SKM-1 (cell line): ENCODE results near the gene NOX4.
"Not testable (repeated sequence)": the region's sequence is repeated elsewhere in the genome, so short reads cannot be mapped to it uniquely, and the experiment has no call there.

Experiments used
- DNase-seq: peaks from one replicate; lab custom pipeline; 2025; ENCODE audit not compliant: unreplicated experiment; lab: John Stamatoyannopoulos, UW

Gene NOX4

DNA sequence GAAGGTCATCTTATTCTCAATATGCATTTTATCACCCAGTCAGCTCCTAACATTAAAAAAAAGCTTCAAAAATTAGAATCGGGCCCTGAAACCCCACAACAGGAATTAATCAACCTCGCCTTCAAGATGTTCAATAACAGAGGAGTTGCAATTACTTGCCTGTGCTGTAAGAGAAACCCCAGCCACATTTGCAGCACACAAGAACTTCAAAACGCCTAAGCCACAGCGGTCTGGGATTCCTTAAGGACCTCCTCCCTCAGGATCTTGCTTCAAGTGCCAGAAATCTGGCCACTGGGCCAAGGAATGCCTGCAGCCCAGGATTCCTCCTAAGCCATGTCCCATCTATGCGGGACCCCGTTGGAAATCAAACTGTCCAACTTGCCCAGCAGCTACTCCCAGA lies 108.2 kb downstream of the NOX4 start:
- DNase-seq, result not testable (repeated sequence)

DNA sequence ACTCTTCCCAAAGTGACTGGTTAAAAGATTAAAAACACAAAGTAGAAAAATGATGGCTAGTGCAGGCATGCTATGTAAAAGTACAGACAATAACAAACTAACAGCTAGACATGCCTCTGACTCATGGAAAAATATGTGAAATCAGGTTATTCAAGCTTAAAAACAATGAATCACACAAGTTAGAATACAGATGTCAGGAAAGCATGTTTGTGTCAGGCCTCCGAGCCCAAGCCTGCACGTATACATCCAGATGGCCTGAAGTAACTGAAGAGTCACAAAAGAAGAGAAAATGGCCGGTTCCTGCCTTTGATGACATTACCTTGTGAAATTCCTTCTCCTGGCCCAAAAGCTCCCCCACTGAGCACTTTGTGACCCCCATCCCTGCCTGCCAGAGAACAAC lies 110.1 kb downstream of the NOX4 start:
- DNase-seq, result no peak

DNA sequence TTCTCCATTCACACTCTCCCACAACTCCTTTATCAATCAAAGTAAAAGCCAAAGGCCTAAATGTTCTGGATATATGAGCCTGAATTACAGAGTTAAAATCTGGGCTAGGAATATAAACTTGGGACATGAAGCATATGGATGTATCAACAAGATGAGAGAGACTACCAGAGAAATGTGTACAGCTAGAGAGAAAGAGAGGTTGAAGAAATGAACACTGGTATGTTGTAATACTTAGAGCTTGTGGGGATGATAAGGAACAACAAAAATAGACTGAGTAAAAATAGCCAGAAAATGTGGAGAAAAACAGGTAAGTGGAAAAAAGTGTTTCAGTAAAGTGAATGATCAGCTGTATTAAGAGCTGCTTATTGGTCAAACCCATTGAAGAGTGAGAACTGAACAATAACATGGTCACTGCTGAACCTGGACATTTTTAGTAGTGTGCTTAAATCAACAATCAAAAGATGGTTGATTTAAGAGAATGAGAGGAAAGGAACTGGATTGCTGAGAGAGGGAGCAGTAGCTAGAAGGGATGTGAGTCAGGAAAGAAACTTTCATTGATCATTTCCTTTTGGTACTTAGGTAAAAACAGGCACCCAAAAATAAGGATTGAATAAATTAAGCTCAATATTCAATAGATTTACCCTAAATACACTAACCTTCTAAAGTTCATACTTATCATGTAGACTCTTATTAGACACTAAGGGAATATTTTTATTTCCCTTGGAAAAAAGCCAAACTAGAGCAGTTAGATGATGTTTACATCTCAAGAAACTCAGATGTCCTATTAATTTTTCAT lies 111.0 kb downstream of the NOX4 start:
- DNase-seq, result not testable (repeated sequence)

DNA sequence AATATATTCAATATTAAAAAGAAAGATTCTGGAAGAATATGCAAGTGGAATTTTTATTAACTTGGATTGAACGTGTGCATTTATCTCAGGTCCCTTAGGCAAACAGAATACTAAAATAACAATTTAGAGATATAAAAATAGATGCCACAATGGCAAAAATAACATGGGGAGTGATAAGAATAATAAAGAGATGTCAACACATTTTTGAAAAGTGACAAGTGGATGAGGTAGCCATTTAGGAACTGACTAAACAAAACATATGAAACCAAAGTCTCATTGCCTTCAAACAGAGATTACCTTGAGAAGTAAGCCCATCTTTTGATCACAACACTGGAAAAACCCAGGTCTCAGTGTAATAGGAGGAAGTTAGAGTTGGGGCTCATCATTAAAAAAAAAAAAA lies 112.2 kb downstream of the NOX4 start:
- not testable (repeated sequence) for DNase-seq

DNA sequence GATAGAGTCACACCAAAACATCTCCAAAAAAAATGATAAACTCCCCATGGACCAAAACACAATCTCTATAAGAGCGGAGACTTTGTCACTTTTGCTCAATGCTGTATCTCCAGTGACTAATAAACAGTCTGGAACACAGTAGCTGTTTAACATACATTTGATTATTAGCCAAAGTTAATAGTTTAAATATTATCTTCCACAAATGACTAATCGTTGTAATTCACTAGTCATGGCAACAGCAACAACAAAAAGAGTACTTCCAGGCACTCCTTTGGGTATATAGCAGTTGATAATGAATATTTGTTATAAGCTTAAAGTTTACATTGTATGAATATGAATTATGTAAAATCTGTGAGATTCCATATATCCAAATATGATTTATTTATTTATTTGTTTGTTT lies 121.8 kb downstream of the NOX4 start:
- DNase-seq, result not testable (repeated sequence)

DNA sequence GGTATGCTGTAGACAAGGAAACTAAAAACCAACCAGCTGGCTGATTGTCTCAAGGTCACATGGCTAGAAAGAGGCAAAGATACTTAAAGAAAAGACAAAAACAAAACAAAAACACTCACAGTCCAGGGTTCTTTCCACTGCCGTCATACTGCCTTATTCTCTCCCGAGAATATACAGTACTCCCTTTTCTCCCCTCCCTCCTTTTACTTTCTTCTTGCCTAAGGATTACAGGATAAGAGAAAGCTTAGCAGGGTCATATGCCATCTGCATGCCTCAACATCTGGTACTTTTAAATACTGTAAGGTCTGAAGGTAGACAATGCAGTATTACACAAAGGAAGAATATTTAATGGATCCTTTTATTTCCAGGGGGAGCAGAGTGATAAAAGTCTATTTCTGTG lies 126.3 kb downstream of the NOX4 start:
- DNase-seq, result not testable (repeated sequence)

DNA sequence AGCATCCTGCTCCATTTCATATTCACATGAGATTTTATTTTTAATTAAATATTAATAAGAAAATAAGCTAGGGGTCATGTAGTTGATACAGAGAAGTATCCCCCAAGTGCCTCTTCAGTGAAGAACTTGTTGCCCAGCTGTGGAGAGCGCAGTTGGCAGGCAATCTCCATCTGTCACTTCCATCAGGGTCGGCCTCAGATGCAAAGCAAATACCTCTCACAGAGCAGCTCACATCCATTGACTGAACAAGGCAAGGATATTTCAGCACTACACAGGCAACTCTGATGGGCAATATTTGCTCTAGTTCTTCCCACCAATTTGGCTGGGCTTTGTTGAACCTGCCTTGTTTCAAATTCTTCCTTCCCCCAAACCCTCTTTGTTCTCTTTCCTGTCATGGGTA lies 129.4 kb downstream of the NOX4 start:
- DNase-seq, result no peak

DNA sequence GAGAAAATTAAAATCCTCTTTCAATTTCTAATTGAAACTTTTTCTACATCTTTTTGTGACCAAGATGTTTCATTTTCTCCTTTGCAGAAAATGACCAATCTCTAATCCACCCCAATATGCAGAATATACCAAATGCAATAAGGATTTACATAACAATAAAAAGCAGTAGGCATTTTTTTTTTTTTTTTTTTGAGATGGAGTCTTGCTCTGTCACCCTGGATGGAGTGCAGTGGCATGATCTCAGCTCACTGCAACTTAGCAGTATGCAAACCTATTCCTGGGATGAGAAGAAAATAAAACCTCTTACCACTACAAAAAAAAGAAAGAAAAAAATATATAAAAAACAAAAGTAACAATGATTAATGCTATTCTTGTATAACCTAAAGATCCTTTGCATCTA lies 132.0 kb downstream of the NOX4 start:
- not testable (repeated sequence) for DNase-seq

DNA sequence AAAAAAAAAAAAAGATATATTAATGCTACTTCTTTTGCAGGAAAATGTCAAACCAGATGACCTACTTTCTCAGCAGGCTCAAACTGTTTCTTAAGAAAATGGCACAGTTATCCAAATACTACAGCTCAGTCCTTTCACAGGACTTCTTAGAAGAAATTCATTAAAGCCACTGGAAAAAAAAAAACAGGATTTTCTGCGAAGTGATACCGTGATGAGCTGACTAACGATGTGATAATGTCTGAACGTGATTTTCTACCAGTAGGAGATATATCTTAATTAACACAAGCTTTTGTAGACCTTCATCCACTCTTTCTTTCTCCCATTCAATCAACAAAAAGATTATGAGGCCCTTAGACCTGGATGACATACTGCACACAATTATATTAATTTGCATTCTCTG lies 132.4 kb downstream of the NOX4 start:
- no peak for DNase-seq

DNA sequence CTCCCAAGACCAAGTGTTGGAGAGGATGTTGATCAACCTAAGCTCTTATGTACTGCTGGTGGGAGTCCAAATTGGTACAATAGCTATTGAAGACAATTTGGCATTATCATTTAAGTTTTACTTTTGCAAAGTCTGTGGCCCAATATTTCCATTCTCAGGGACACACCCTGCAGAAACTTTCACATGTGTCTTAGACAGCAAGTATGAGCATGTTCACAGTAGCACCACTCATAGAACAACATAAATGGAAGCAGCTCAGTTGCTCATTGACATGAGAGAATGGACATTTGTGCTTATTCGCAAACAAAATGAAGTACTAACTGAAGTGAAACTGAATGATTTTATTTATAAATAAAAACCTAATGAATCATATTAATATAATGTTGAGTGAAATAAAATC lies 135.5 kb downstream of the NOX4 start:
- DNase-seq, result no peak

DNA sequence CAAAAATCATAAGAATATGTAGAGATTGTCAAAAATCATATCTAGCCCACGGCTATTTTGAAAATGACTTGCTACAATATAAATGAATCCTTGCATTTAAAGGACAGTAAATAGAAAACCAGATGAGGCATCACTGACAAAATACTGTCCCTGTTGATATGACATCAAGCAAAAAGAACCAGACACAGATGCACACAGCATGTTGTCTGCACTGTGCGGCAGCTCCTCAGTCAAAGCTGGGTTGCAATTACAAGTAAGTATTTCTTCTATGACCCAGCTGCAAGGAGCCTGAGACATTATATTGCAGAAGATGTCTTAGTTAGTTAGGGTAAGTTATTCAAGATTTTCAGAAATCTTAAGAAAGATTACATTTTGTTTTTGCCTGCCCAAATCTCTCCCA lies 136.7 kb downstream of the NOX4 start:
- not testable (repeated sequence) for DNase-seq

DNA sequence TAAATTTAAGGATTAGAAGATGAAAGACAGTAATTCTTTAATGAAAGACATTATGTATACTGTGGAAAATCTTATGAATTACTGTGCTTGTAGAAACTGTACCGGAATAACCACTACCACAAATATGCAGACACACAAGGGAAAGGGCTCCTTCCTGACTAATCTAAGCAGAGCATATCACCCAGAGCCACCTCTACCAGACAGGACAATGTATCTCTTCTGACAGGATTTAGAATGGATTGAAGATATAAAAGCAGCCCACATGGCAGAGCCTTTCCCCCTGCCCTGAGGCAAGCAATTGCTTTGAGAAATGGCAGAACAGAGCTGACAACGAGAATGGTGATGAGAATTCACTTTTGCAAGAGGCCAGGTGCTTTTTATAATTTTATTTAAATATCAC lies 144.1 kb downstream of the NOX4 start:
- DNase-seq, result no peak

DNA sequence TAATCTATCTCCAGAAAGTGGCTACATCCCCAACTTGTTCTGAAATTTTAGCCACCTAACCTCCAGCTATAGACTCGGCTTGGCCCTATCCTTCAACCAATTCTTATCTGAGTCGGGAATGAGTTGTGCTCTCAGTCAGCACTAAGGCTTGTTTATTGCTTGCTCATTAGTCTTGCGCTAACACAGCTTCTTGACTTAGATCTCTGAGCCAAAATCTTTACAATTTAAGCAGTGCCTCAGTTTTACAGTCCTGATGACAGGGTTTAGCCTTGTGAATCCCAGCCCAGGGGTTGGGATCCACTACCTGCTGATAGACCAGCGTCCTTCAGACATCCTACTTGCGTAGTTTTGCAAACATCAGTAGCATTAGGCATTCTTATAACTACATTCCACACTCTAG lies 144.6 kb downstream of the NOX4 start:
- no peak for DNase-seq

DNA sequence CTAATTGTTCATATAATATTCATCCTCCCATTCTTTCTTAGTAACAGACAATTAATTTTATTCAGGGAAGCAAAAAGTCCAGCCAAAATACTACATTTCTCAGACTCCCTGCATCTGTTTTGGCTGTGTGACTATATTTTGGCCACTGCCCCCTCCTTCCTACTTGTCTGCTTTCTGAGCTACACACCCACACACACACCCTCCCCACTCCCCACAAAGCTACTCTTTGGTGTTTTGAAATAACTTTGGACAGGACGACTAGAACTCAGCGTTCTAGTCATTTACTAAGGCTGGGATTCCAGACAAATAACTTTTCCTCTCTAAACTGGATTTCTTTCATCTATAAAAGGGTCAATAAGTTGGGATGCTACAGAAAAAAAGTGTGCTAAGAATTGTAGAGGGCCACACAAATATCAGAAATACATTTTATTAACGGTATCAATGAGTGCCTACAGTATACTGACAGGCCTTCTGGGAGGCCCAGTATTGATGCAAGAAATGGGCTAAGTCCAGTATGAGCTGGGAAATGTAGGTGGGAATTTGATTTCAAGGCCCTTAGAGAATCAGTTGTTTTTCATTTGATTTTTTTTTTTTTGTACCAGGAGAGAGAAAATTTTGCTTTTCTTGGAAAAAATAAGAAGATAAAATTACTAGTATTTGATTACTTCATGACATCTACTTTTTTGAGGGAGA lies 148.1 kb downstream of the NOX4 start:
- not testable (repeated sequence) for DNase-seq

DNA sequence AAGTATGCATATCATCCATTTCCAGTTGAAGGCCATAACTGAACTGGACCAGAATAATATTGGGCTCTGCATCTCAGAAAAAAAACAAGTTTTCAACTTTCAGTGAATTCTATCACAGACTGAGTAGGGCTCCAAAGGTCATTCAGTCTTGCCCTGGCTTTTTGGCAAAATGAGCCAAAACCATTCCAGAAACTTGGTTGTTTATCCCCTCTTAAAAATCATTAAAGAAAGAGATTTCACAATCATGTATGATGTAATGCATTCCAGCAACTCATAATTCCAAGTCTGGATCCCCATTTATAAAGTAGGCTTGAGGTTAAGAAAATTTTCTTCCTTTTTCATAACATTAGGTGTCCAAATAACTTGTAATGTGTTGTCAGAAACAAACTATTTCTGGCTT lies 150.7 kb downstream of the NOX4 start:
- DNase-seq, result not testable (repeated sequence)

DNA sequence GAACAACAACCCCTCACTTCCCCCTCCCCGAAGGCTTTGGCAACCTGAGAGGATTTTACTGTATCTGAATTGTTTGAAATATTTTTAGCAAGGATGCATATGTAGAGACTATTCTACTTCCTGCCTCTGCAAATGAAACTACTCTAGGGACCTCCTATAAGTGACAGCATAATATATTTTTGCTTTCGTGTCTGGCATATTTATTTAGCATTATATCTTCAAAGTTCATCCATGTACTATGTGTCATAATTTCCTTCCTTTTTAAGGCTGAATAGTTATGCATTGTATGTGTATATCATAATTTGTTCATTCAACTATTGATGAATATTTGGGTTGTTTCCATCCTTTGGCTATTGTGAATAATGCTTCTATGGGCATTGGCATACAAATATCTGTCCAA lies 153.1 kb downstream of the NOX4 start:
- not testable (repeated sequence) for DNase-seq

DNA sequence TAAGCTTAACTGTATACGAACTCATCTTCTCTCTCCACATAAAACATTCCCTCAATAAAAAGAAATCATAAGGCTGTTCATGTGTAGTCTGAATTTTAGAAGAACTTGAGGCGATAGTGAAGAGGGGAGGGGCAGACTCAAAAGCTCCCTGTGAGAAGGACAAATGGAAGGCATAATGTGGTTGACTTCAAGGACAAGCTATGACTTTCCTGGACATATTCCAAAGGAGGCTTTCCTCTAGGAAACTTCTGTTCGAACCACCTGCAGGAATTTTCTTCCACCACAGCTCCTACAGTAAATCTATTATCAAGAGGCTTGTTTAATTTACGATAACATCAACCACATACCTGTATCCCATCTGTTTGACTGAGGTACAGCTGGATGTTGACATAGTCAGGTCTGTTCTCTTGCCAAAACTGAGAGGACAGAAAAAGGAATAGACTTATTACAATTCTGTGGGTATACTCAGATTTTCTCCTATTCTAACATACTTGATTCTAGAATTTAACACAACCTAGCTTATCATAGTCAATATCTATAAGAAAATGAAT lies 154.0 kb downstream of the NOX4 start:
- DNase-seq, result not testable (repeated sequence)

DNA sequence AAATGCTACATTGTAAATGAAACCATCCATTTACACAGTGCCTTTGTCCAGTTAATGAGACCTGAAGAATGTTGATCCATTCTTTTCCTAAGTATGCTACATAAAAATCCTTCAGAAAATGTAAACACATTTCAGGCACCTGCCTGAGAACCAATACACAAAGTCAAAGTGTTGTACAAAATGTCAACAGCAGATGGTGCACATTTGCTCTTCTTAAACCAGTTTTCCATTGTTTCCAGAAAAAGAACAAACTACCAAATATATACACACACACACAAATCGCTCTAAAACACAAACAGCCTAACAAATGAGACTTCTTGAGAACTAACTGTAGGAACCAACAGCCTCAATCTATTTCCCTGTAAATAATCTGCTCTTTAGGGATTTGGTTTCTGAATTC lies 157.5 kb downstream of the NOX4 start:
- not testable (repeated sequence) for DNase-seq

DNA sequence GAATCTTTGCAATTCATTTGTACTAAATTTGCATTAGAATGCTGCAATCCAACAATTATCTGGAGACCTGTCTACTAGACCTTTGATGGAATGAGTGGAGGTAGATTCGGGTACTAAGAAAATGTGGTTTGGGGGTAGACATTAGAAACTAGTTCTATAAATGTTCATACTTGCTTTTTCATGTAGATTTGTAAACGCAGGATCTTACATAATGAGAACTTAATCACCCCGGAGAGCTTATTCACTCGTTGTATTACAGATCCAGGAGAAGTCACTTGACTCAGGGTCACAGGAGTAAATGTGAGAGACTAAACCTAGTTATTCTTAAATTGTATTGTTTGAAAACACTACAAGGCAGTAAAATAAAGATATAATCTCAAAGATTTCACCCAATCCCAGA lies 159.2 kb downstream of the NOX4 start:
- not testable (repeated sequence) for DNase-seq

DNA sequence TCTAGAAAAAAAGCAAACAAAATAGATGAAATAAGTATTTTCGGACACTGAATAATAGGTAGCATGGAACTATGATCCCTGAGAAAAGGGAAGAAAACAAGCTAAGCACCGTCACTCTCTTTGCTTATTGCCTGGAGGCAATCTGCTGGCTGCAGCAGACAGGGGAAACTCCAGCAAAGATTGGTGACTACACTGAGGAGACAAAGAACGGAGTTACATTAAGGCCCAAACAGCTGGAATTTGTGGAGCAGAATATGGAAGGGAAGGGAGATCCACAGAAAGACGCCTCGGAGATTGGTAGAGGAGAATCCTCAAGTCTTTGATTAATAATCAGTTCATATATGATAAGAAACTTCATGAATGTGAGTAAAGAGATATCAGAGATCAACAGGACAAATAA lies 163.3 kb downstream of the NOX4 start:
- no peak for DNase-seq

DNA sequence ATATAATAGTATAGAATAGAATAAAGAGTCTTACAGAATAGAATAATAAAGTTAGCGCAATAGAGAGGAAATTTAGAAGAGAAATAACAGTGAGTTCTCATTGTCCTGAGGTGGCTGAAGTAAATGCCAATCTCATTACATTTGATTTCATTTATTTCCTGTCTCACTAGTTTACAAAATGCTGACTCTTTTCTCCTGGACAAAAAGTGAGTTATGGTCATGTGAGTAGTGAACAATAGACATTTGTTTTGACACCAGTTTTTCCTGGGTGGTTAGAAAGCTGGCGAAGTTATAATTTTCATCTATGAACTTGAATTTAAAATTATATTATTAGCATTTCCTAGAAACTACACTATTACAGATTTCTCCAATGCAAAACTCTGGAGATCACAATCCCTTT lies 169.8 kb downstream of the NOX4 start:
- no peak for DNase-seq

DNA sequence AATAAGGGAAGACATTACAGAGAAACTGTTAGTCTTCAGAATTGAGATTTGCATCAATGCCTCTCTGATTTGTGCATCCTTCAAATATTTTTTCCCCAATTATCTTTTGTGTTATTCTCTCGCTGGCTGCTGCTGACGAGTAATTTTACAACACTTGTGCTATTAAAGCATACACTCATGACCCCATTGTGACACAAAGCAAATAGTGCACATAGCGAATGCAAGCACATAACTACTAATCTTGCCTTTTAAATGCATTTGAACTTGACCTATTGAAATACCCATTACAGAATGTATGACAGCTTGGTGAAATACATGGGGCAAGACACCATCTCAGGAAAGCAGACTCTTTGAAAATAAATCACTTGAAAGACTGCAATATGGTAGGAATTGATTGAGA lies 180.6 kb downstream of the NOX4 start:
- DNase-seq, result not testable (repeated sequence)
